Glutamatergic neuron (in vitro differentiated cells): ENCODE measurements around the gene PDE1A. TPM values are rescaled to one million over a fixed set of nuclear protein-coding genes. Genes with fewer than 3 reads are reported as not detected.
"Not testable (repeated sequence)": the region's sequence is repeated elsewhere in the genome, so short reads cannot be mapped to it uniquely, and the experiment has no call there.

Experiments used
- DNase-seq: peaks from one replicate; pipeline ENCODE4 v3.0.0; 2022
- H3K27ac Mint-ChIP-seq: one replicate; pipeline ENCODE4 v1.8.0; 2020; ENCODE audit warnings: mild to moderate bottlenecking, mixed read lengths, inconsistent platforms; ENCODE audit not compliant: unreplicated experiment
- H3K27me3 Mint-ChIP-seq: one replicate; pipeline ENCODE4 v1.8.0; 2020; ENCODE audit warnings: mild to moderate bottlenecking, moderate library complexity, mixed read lengths, inconsistent platforms; ENCODE audit not compliant: unreplicated experiment
- H3K36me3 Mint-ChIP-seq: one replicate; pipeline ENCODE4 v1.8.0; 2020; ENCODE audit warnings: mild to moderate bottlenecking, mixed read lengths, inconsistent platforms; ENCODE audit not compliant: unreplicated experiment
- H3K4me1 Mint-ChIP-seq: one replicate; pipeline ENCODE4 v1.8.0; 2020; ENCODE audit warnings: mild to moderate bottlenecking, low read depth, mixed read lengths, inconsistent platforms; ENCODE audit not compliant: unreplicated experiment
- H3K4me3 Mint-ChIP-seq: one replicate; pipeline ENCODE4 v1.8.0; 2020; ENCODE audit warnings: mild to moderate bottlenecking, mixed read lengths, inconsistent platforms; ENCODE audit not compliant: unreplicated experiment
- H3K9me3 Mint-ChIP-seq: one replicate; pipeline ENCODE4 v1.8.0; 2020; ENCODE audit warnings: mild to moderate bottlenecking, moderate library complexity, mixed read lengths, inconsistent platforms; ENCODE audit not compliant: unreplicated experiment
- total RNA-seq: library from RNA; stranded (reverse); fragmentation: NEBNext Ultra II Directional; extraction: Animal tissue kit (Norgen Biotek cat#: 25700); gene quantifications from one replicate; pipeline ENCODE4 v1.2.1, GENCODE V29; 2021; ENCODE audit not compliant: unreplicated experiment
- TF ChIP-seq, protein P1 (sequence below): fragments of 200-600 bp; sonication (generic); IDR thresholded peaks from one replicate; pipeline ENCODE4 v1.5.0; 2021; ENCODE audit not compliant: partially characterized antibody, unreplicated experiment

Gene PDE1A
- total RNA-seq, 1 donor from 2014 or later = 4.2 TPM

DNA sequence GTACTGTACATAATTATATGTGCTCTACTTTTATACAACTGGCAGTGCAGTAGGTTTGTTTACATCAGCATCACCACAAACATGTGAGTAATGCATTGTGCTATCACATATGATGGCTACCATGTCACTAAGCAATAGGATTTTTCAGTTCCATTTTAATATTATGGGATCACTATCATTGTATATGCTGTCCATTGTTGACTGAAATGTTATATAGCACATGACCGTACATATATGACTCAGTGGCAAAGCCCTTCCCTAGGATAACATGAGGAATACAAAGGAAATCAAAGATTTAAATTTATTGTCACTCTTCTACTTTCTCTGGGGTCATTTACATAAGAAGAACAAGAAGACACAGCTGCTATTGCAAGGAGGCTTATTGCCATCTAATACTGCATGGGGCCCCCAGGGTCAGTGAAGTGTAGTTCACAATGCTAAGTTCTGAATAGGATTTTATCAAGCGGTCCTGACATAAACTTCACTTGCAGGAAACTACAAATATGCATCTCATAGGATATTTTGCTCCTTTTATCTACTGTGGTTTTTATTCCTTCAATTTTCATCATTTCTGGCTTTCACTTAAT, 21.8 kb downstream of the PDE1A start:
- TF ChIP-seq, protein P1, sequence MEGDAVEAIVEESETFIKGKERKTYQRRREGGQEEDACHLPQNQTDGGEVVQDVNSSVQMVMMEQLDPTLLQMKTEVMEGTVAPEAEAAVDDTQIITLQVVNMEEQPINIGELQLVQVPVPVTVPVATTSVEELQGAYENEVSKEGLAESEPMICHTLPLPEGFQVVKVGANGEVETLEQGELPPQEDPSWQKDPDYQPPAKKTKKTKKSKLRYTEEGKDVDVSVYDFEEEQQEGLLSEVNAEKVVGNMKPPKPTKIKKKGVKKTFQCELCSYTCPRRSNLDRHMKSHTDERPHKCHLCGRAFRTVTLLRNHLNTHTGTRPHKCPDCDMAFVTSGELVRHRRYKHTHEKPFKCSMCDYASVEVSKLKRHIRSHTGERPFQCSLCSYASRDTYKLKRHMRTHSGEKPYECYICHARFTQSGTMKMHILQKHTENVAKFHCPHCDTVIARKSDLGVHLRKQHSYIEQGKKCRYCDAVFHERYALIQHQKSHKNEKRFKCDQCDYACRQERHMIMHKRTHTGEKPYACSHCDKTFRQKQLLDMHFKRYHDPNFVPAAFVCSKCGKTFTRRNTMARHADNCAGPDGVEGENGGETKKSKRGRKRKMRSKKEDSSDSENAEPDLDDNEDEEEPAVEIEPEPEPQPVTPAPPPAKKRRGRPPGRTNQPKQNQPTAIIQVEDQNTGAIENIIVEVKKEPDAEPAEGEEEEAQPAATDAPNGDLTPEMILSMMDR = no peak
- Mint-ChIP-seq H3K27me3 (peaks cover 3% of the 10 kb centered on the region), H3K9me3 (no peaks in the 10 kb centered on the region), H3K4me3 (no peak overlapping the region), H3K27ac (no peak overlapping the region), H3K4me1 (peaks cover 5% of the 10 kb centered on the region), H3K36me3 (no peaks in the 10 kb centered on the region)
- no peak for DNase-seq

DNA sequence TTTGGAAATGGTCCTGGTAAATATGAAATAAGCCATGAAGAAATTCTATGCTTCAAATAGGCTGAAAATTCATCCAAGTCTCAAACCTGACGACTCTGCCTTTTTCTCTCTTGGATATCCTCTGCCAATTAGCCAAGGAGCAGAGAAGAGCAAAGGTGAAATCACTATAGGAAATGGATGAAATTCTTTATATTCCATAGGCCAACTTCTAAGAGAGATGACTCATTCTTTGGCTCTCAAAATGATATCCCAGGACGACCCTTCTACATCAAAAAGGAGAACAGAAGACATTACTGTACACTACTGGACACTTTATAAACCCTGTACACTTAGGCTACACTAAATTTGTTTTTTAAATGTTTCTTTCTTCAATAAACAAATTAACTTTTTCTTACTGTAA, 22.7 kb downstream of the PDE1A start:
- Mint-ChIP-seq H3K27ac (no peak overlapping the region), H3K4me1 (peaks cover 7% of the 10 kb centered on the region), H3K9me3 (no peaks in the 10 kb centered on the region), H3K36me3 (no peaks in the 10 kb centered on the region), H3K27me3 (peaks cover 3% of the 10 kb centered on the region), H3K4me3 (no peak overlapping the region)
- no peak for DNase-seq
- TF ChIP-seq, protein P1 = no peak

DNA sequence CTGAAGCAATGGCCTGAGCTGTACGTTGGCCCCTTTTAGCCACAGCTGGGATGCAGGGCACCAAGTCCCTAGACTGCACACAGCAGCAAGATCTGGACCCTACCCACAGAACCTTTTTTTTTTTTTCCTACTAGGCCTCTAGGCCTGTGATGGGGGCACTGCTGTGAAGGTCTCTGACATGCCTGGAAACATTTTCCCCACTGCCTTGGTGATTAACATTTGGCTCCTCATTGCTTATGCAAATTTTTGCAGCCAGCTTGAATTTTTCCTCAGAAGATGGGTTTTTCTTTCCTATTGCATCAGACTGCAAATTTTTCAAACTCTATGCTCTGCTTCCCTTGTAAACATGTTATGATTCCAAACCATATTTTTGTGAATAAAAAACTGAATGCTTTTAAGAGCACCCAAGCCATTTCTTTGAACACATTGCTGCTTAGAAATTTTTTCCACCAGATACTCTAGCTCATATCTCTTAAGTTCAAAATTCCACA, 33.5 kb downstream of the PDE1A start:
- no peak overlapping the region for H3K27ac Mint-ChIP-seq
- no peak for DNase-seq
- peaks cover 5% of the 10 kb centered on the region for H3K9me3 Mint-ChIP-seq
- peaks cover 2% of the 10 kb centered on the region for H3K27me3 Mint-ChIP-seq
- H3K4me1 Mint-ChIP-seq = no peaks in the 10 kb centered on the region
- no peaks in the 10 kb centered on the region for H3K36me3 Mint-ChIP-seq
- no peak overlapping the region for H3K4me3 Mint-ChIP-seq
- TF ChIP-seq, protein P1 = no peak

DNA sequence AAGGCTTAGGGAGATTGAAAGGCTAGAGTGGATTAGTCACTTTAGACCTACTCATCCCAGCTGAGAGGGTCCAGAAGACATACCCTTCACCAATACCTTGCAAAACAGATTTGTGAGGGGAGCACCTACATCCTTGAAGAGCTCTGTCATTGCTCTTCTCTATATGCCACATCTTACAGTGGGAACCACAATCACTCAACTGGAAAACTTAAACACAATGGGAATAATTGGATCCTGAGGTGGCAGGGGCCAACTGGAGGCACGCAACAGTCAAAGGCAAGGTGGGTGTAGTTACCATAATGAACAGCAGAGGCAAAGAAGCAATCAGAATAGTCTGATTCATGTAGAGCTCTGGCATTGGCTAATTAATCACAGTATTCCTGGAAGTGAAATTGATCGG, 35.4 kb downstream of the PDE1A start:
- Mint-ChIP-seq H3K4me3 (no peak overlapping the region), H3K27ac (no peak overlapping the region), H3K9me3 (peaks cover 5% of the 10 kb centered on the region), H3K27me3 (peaks cover 4% of the 10 kb centered on the region), H3K36me3 (no peaks in the 10 kb centered on the region), H3K4me1 (no peaks in the 10 kb centered on the region)
- TF ChIP-seq, protein P1 = no peak
- DNase-seq = no peak

DNA sequence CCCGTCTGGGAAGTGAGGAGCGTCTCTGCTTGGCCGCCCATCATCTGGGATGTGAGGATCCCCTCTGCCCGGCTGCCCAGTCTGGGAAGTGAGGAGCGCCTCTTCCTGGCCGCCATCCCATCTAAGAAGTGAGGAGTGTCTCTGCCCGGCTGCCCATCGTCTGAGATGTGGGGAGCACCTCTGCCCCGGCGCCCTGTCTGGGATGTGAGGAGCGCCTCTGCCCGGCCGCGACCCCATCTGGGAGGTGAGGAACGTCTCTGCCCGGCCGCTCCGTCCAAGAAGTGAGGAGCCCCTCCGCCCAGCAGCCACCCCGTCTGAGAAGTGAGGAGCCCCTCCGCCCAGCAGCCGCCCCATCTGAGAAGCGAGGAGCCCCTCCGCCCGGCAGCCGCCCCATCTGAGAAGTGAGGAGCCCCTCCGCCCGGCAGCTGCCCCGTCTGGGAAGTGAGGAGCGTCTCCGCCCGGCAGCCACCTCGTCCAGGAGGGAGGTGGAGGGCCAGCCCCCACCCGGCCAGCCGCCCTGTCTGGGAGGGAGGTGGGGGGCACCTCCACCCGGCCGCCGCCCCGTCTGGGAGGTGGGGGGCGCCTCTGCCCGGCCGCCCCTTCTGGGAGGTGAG, 40.5 kb downstream of the PDE1A start:
- not testable (repeated sequence) for H3K27me3 Mint-ChIP-seq, H3K4me3 Mint-ChIP-seq, H3K4me1 Mint-ChIP-seq, H3K27ac Mint-ChIP-seq, H3K9me3 Mint-ChIP-seq
- DNase-seq = peak; percentile 25
- H3K36me3 Mint-ChIP-seq = peaks cover 12% of the 10 kb centered on the region
